ENCODE measurements around the gene ABHD13. TPM values are rescaled to one million over a fixed set of nuclear protein-coding genes. Genes with fewer than 3 reads are reported as not detected.

The ABHD13 gene
- total RNA-seq, 1 experiment from 2014 or later: 6.2 TPM

- Mint-ChIP-seq H3K27ac (ENCODE audit: low read depth, unreplicated experiment) (no peak overlapping the region), H3K27me3 (ENCODE audit: insufficient read depth, unreplicated experiment) (no peaks in the 10 kb centered on the region), H3K4me1 (ENCODE audit: insufficient read depth, unreplicated experiment) (no peaks in the 10 kb centered on the region), H3K9me3 (ENCODE audit: unreplicated experiment) (no peaks in the 10 kb centered on the region), H3K4me3 (ENCODE audit: unreplicated experiment) (no peak overlapping the region), H3K36me3 (ENCODE audit: insufficient read depth, unreplicated experiment) (no peaks in the 10 kb centered on the region)
- ChIA-PET POLR2A (interaction anchor here (1.0 kb wide), 1 partner anchor 25 kb away, joined by 3 read pairs; no protein-coding TSS in a partner anchor), CTCF (interaction anchor here (0.6 to 1.3 kb wide), 2 partner anchors 22 to 272 kb away, joined by 3 to 5 read pairs; no protein-coding TSS in a partner anchor)
- no peak for DNase-seq (ENCODE audit: unreplicated experiment)
- no TSS peak for BruUV-seq (replicated peaks)
- TF ChIP-seq CTCF (IDR thresholded peaks at IDR 0.05; ENCODE audit: unreplicated experiment): no peak
- intact Hi-C loops (cut with micrococcal nuclease): no loop called here
These were observed 40.1 kb upstream of the ABHD13 start for GRCh38 chr13:108178078-108178477.

DNA sequence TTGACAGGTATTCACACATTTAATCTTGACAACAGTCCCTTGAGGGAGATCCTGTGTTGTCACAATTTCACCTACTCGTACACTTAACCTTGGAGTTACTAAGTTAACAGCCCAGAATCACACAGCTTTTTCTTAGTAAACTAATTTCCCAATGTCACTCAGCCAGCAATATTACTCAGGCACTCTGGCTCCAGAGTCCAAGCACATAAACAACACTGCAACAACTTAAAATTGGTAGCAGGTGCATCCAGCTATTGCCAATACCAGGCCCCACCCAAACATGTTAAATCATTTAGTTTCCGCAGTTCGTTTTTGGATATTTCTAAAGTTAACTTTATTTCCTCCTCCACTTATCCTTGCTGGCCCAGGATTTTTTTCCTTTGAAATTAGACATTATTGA, 35.5 kb upstream of the ABHD13 start:
- H3K4me1 Mint-ChIP-seq (ENCODE audit: insufficient read depth, unreplicated experiment): no peaks in the 10 kb centered on the region
- no peaks in the 10 kb centered on the region for H3K9me3 Mint-ChIP-seq (ENCODE audit: unreplicated experiment)
- no peaks in the 10 kb centered on the region for H3K36me3 Mint-ChIP-seq (ENCODE audit: insufficient read depth, unreplicated experiment)
- no peak for DNase-seq (ENCODE audit: unreplicated experiment)
- H3K27ac Mint-ChIP-seq (ENCODE audit: low read depth, unreplicated experiment): no peak overlapping the region
- POLR2A ChIA-PET: no interaction called here
- H3K4me3 Mint-ChIP-seq (ENCODE audit: unreplicated experiment): no peak overlapping the region
- no peak for TF ChIP-seq CTCF (IDR thresholded peaks at IDR 0.05; ENCODE audit: unreplicated experiment)
- no TSS peak for BruUV-seq (replicated peaks)
- intact Hi-C loops (cut with micrococcal nuclease): no loop called here
- CTCF ChIA-PET: interaction anchor here (1.6 kb wide), 1 partner anchor 27 kb away, joined by 6 read pairs; no protein-coding TSS in a partner anchor
- H3K27me3 Mint-ChIP-seq (ENCODE audit: insufficient read depth, unreplicated experiment): no peaks in the 10 kb centered on the region

- no TSS peak for BruUV-seq (replicated peaks)
- intact Hi-C loops (cut with micrococcal nuclease): no loop called here
- H3K4me1 Mint-ChIP-seq (ENCODE audit: insufficient read depth, unreplicated experiment): no peaks in the 10 kb centered on the region
- no peaks in the 10 kb centered on the region for H3K36me3 Mint-ChIP-seq (ENCODE audit: insufficient read depth, unreplicated experiment)
- CTCF ChIA-PET: interaction anchor here (1.4 kb wide), 1 partner anchor 29 kb away, joined by 4 read pairs; no protein-coding TSS in a partner anchor
- no peak overlapping the region for H3K27ac Mint-ChIP-seq (ENCODE audit: low read depth, unreplicated experiment)
- no peaks in the 10 kb centered on the region for H3K9me3 Mint-ChIP-seq (ENCODE audit: unreplicated experiment)
- no peak overlapping the region for H3K4me3 Mint-ChIP-seq (ENCODE audit: unreplicated experiment)
- POLR2A ChIA-PET: no interaction called here
- no peaks in the 10 kb centered on the region for H3K27me3 Mint-ChIP-seq (ENCODE audit: insufficient read depth, unreplicated experiment)
- no peak for TF ChIP-seq CTCF (IDR thresholded peaks at IDR 0.05; ENCODE audit: unreplicated experiment)
- no peak for DNase-seq (ENCODE audit: unreplicated experiment)
These were observed 33.0 kb upstream of the ABHD13 start for GRCh38 chr13:108185223-108185622.

DNA sequence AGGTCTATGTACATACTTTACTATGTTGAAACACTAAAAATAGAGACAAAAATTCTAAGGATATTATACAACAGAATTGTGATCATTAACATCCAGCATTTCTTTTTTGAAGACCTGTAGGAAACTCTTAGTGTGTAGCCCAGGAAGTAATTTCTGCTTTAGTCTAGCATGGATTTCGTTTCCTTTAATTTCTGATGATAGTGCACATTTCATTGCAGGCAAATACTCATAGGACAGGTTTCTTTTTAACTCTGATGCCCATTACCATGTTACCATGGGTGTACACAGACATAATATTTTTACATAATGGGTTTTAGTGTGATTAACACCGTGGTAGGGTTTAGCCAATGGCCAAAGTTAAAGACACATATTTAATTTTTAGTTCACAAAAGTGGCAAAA, 29.9 kb upstream of the ABHD13 start:
- H3K27ac Mint-ChIP-seq (ENCODE audit: low read depth, unreplicated experiment): no peak overlapping the region
- no peaks in the 10 kb centered on the region for H3K27me3 Mint-ChIP-seq (ENCODE audit: insufficient read depth, unreplicated experiment)
- H3K4me1 Mint-ChIP-seq (ENCODE audit: insufficient read depth, unreplicated experiment): no peaks in the 10 kb centered on the region
- TF ChIP-seq CTCF (IDR thresholded peaks at IDR 0.05; ENCODE audit: unreplicated experiment): no peak
- peaks cover 18% of the 10 kb centered on the region for H3K9me3 Mint-ChIP-seq (ENCODE audit: unreplicated experiment)
- no peak overlapping the region for H3K4me3 Mint-ChIP-seq (ENCODE audit: unreplicated experiment)
- BruUV-seq (replicated peaks): no TSS peak
- no peak for DNase-seq (ENCODE audit: unreplicated experiment)
- no peaks in the 10 kb centered on the region for H3K36me3 Mint-ChIP-seq (ENCODE audit: insufficient read depth, unreplicated experiment)
- intact Hi-C loops (cut with micrococcal nuclease): no loop called here
- CTCF ChIA-PET: no interaction called here
- POLR2A ChIA-PET: no interaction called here
